Left ventricle myocardium inferior (tissue), 1 donor: ENCODE results near the gene SEMA4G. TPM values are rescaled to one million over a fixed set of nuclear protein-coding genes. Genes with fewer than 3 reads are reported as not detected.
A peak's percentile ranks its signal among the peaks of the same experiment; 100 is the strongest.

Source experiments
- DNase-seq: peaks from one replicate; pipeline ENCODE4 v3.0.0-alpha.2; 2020
- H3K27ac ChIP-seq: fragments of 200-600 bp; replicated peaks from 2 replicates; pipeline ENCODE4 v1.8.0; 2021
- H3K27me3 ChIP-seq: fragments of 200-600 bp; 2 replicates; pipeline ENCODE4 v1.8.0; 2021; ENCODE audit warnings: low read depth
- H3K36me3 ChIP-seq: fragments of 200-600 bp; 2 replicates; pipeline ENCODE4 v1.8.0; 2021
- H3K4me1 ChIP-seq: fragments of 200-600 bp; 2 replicates; pipeline ENCODE4 v1.8.0; 2021
- H3K4me3 ChIP-seq: fragments of 200-600 bp; 2 replicates; pipeline ENCODE4 v1.8.0; 2021; ENCODE audit warnings: mild to moderate bottlenecking, moderate library complexity
- H3K9me3 ChIP-seq: fragments of 200-600 bp; replicated peaks from 2 replicates; pipeline ENCODE4 v1.8.0; 2021
- intact Hi-C: fragments of 100-400 bp; cut with micrococcal nuclease; formaldehyde crosslinking; loops from one replicate; pipeline ENCODE4 v1.11.0; 2022
- total RNA-seq: library from RNA; stranded (reverse); fragmentation: NEBNext Ultra II Directional; extraction: Animal tissue kit (Norgen Biotek cat#: 25700); gene quantifications from one replicate; pipeline ENCODE4 v1.2.1, GENCODE V29; 2021
- TF ChIP-seq, protein P1 (sequence below): fragments of 200-600 bp; IDR thresholded peaks from 2 replicates; pipeline ENCODE4 v1.8.0; 2021; ENCODE audit warnings: antibody characterized with exemption, mild to moderate bottlenecking, borderline replicate concordance
- donor health status: DM: no; HTN: yes; CAD: no; lungs with severe emphysema.

The SEMA4G gene
- total RNA-seq, 1 donor from 2014 or later, result 0.52 TPM

DNA sequence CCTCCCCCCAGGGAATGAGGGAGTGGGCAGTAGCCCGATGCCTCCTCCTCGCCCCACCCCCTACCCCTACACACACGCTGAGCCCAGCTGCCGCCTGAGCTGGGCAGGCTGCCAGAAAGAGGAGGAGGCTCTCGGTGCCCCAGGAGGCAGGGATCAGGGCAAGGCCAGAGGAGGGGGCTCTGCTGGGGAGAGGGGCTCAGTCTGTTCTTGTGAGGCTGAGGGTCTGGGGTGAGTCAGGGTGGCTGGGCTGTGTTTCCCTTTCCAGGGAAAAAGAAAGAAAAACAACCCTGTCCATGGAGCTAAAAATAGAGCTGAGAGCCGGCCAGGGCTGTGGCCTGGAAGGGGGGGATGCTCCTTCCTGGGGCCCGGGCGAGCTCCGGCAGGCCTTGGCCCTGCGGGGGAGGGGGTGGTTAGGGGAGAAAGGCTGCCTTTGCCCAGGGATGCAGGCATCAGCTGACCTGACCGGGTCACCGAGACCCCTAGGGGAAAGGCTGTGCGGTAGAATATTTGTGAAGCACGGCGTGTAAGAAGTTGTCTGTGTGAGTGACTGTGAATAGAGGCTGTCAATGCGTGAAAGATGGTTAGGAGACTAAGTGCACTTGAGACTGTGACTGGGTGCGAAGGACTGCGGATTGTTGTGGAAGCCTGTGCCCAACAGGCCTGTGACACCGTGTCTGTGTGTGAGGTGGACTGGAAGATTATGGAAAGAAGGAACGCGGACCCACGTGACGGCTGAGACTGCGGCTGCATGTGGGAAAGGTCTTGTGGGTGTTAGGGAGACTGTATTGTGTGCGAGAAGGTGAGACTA is 29.1 kb downstream of the SEMA4G start:
- intact Hi-C loops, result no loop called here
- DNase-seq, result peak; percentile 84
- Histone ChIP-seq H3K27ac (peak overlapping the region; percentile 100), H3K9me3 (no peaks in the 10 kb centered on the region), H3K36me3 (peaks cover 18% of the 10 kb centered on the region), H3K4me1 (peaks cover 69% of the 10 kb centered on the region), H3K27me3 (no peaks in the 10 kb centered on the region), H3K4me3 (peak overlapping the region; percentile 96)
- TF ChIP-seq, protein P1, sequence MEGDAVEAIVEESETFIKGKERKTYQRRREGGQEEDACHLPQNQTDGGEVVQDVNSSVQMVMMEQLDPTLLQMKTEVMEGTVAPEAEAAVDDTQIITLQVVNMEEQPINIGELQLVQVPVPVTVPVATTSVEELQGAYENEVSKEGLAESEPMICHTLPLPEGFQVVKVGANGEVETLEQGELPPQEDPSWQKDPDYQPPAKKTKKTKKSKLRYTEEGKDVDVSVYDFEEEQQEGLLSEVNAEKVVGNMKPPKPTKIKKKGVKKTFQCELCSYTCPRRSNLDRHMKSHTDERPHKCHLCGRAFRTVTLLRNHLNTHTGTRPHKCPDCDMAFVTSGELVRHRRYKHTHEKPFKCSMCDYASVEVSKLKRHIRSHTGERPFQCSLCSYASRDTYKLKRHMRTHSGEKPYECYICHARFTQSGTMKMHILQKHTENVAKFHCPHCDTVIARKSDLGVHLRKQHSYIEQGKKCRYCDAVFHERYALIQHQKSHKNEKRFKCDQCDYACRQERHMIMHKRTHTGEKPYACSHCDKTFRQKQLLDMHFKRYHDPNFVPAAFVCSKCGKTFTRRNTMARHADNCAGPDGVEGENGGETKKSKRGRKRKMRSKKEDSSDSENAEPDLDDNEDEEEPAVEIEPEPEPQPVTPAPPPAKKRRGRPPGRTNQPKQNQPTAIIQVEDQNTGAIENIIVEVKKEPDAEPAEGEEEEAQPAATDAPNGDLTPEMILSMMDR, result no peak

DNA sequence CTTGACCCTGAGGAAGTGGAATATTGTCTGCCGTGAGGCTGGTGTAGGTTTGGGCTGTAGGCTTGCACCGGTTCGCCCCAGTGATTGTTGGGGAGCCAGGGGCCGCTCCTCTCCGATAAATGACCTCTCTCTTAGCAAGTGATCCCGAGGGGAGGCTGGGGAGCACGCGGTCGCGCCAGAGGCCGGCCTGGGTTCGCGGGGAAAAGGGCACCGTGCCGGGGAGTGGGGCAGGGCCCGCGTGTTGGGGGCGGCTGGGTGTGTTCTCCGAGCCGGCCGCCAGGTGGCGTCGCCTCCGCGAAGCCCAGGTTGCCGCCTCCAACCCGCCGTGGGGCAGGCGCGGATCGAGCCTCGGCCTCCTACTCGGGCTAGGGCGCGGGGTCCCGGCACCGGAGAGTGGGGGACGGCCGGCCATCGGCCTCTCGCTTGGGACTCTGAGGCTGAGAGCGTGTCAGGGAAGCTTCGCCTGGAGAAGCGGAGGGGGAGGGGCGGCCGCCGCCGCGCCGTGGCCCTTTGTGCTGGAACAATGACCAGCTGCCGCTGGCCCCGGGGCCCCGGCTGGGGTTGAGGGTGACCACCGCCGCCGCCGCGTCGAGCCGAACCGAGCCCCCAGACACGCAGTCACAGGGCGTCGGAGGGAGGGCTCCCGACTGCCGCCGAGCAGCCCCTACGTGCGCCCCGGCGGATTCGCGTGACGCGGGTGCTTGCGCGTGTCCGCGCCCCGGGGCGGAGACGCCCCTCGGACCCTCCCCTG is 29.9 kb downstream of the SEMA4G start:
- H3K9me3 ChIP-seq, result no peaks in the 10 kb centered on the region
- peaks cover 18% of the 10 kb centered on the region for H3K36me3 ChIP-seq
- H3K4me3 ChIP-seq, result peak overlapping the region; percentile 96
- peak; percentile 84 for DNase-seq
- H3K27ac ChIP-seq, result peak overlapping the region; percentile 100
- TF ChIP-seq, protein P1, result peak; percentile 99
- peaks cover 77% of the 10 kb centered on the region for H3K4me1 ChIP-seq
- intact Hi-C loops, result no loop called here
- H3K27me3 ChIP-seq, result no peaks in the 10 kb centered on the region

DNA sequence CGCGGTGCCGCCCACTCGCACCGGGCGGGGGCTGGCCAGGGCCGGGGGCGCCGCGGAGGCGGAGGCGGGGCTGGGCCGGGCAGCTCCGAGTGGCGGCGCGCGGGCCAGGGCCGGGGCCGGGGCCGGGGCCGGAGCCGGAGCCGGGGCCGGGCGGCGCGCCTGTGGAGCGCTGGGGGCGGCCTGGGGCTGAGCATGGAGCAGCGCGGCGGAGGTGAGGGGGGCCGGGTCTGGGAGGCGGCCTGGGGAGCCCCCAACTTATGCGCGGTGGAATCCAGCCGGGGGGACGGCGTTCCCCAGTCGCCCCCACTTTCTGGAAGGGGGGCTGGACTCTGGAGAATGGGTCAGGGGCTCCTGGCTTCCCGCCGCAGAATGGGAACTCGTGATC is 30.4 kb downstream of the SEMA4G start, which contains the start of gene LZTS2:
Gene LZTS2 (plus strand): TSS at position 67 of the 385 bp plus-strand sequence. CDS start 2,731 bp downstream, outside the sequence.
- peak within 1 kb of the TSS; percentile 100 for H3K27ac ChIP-seq
- no peaks in the 10 kb centered on the region for H3K9me3 ChIP-seq
- peaks cover 22% of the 10 kb centered on the region for H3K36me3 ChIP-seq
- H3K27me3 ChIP-seq, result no peaks in the 10 kb centered on the region
- peak within 1 kb of the TSS; percentile 96 for H3K4me3 ChIP-seq
- intact Hi-C loops, result no loop called here
- no peak for DNase-seq
- peaks cover 83% of the 10 kb centered on the region for H3K4me1 ChIP-seq
- TF ChIP-seq, protein P1, result no peak

DNA sequence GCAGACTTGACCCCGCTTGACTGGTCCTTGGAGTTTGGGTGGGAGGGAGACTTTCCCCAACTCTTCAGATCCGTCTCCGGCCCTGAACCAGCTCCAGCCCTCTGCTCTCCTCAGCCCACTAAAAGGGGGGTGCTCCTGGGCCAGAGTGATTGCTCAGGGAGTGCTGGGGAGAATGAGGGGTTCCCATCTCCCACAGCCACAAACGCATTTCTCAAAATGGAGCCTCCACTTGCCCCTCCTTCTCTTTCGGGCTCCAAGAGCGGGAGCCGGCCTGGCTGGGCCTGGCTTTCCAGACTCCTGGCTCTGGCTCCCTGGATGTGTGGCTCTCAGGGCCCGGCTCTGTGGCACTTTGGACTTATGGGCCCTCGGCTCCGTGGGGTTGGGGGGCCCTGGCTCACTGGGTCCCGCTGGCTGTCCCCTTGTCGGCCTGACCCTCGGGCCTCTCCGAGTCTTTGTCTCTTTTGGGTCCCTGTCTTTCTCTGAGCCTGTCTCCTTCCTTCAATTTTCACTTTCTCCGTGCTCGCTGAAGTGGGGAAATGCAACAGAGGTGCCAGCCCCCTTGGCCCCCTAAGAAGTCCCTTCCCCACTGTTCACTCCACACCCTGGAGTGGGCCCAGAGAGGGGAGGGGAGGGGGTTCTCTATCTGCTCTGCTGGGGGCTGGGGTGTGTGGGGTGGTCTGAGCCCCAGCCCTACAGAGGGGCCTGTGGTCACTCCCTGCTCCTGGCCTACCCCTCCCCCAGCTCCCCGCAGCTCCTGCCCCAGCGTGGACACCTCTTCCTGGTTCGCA is 31.0 kb downstream of the SEMA4G start:
- Histone ChIP-seq H3K36me3 (peaks cover 28% of the 10 kb centered on the region), H3K4me1 (peaks cover 89% of the 10 kb centered on the region), H3K4me3 (peak overlapping the region; percentile 96), H3K9me3 (no peaks in the 10 kb centered on the region), H3K27ac (peak overlapping the region; percentile 100), H3K27me3 (no peaks in the 10 kb centered on the region)
- DNase-seq, result no peak
- TF ChIP-seq, protein P1, result no peak
- intact Hi-C loops, result no loop called here

DNA sequence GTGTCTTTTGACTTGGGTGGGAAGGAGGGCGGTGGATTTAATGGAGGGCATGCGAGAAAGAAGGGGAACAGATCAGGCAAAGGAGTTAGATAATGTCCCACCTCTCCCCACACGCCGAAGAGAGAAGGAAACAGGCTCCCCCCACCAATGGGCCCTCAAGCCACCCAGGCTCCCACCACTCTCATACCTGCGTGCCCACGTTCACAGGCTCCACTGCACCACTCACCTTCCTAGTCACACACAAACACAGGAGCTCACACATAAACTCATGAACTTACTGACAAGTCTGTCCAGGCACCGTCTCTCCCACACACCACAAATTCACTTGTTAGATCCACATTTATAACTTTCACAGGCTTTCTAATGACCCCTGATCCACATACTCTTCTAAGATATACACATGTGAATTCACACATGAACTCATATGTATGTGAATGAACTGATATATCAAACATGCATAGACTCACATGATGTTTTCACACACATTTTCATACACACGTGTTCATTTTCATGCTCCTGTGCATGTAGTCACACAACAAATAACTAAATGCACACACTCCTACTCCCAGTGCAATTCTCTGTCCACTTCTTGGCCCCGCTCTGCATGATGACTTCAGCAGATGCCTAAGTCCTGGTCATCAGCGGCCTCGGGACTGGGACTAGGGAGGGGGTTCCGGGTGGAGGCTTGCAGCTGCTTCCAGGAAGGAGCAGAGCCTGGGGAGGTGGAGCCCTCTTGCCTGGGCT is 31.8 kb downstream of the SEMA4G start:
- peaks cover 95% of the 10 kb centered on the region for H3K4me1 ChIP-seq
- intact Hi-C loops, result no loop called here
- TF ChIP-seq, protein P1, result no peak
- peaks cover 36% of the 10 kb centered on the region for H3K36me3 ChIP-seq
- peak overlapping the region; percentile 100 for H3K27ac ChIP-seq
- no peaks in the 10 kb centered on the region for H3K9me3 ChIP-seq
- peak overlapping the region; percentile 96 for H3K4me3 ChIP-seq
- no peaks in the 10 kb centered on the region for H3K27me3 ChIP-seq
- DNase-seq, result peak; percentile 91
